GM06990 (cell line): ENCODE measurements around the gene PCCA.

Experiments used
- DNase-seq: peaks from one replicate; pipeline ENCODE4 v3.0.0-alpha.2; 2011; ENCODE audit not compliant: insufficient read length; ENCODE audit errors: extremely low read depth
- H3K27me3 ChIP-seq: replicated peaks from 2 replicates; pipeline ENCODE4 v1.6.0; 2011; ENCODE audit warnings: low read length; ENCODE audit not compliant: control insufficient read depth, insufficient read depth
- H3K36me3 ChIP-seq: 2 replicates; pipeline ENCODE4 v1.5.1; 2011; ENCODE audit warnings: low read length; ENCODE audit not compliant: control insufficient read depth, insufficient read depth
- H3K4me3 ChIP-seq: replicated peaks from 2 replicates; pipeline ENCODE4 v1.5.1; 2011; ENCODE audit warnings: low read depth, mild to moderate bottlenecking, control low read depth, low read length
- CTCF ChIP-seq: IDR thresholded peaks from 2 replicates; pipeline ENCODE4 v1.5.1; 2011; ENCODE audit warnings: low read length, control low read depth, mild to moderate bottlenecking, inconsistent platforms; ENCODE audit not compliant: insufficient read depth, poor library complexity, severe bottlenecking

PCCA gene

DNA sequence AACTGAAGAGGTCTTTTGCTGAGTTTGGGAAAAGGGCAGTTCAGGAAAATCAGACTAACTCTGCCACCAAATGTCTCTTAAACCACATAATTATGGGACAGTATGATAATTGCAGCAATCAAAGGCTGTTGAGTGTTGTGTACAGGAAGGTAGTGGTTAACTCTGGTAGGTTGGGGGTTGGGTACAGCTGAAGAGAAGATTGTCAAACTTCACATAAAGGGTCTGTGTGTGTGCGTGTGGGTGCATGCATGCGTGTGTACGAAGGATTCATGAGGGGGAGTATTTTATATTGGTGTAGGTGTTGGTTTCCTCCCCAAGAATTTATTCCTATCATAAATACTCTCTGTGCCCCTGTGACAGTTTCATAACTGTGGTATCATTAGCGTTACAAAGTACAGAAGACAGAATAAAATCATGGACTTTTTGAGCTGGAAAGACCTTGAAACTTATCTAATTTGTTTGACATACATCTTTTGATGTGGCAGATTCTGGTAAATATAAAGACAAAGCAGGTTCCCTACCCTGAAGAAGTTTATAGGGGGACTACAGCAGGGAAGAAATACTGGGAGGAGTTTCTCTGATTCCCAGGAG is 94.1 kb downstream of the PCCA start:
- TF ChIP-seq CTCF, result no peak
- no peak for DNase-seq

GRCh38 chr13:100184095-100184494 is 95.2 kb downstream of the PCCA start:
- Histone ChIP-seq H3K27me3 (no peaks in the 10 kb centered on the region), H3K36me3 (no peaks in the 10 kb centered on the region), H3K4me3 (no peak overlapping the region)
- DNase-seq, result no peak
- no peak for TF ChIP-seq CTCF

More for the DNA sequence above, 94.1 kb downstream of the PCCA start:
- no peak overlapping the region for H3K4me3 ChIP-seq
- no peaks in the 10 kb centered on the region for H3K36me3 ChIP-seq
- H3K27me3 ChIP-seq, result no peaks in the 10 kb centered on the region

- no peak for TF ChIP-seq CTCF
- DNase-seq, result no peak
- Histone ChIP-seq H3K27me3 (no peaks in the 10 kb centered on the region), H3K4me3 (no peak overlapping the region), H3K36me3 (no peaks in the 10 kb centered on the region)
Measured at GRCh38 chr13:100195568-100195967, 106.7 kb downstream of the PCCA start.

GRCh38 chr13:100196375-100196774 is 107.5 kb downstream of the PCCA start:
- no peak overlapping the region for H3K4me3 ChIP-seq
- no peaks in the 10 kb centered on the region for H3K27me3 ChIP-seq
- no peaks in the 10 kb centered on the region for H3K36me3 ChIP-seq
- no peak for TF ChIP-seq CTCF
- no peak for DNase-seq

GRCh38 chr13:100197116-100197515 is 108.2 kb downstream of the PCCA start:
- no peak for DNase-seq
- H3K27me3 ChIP-seq, result no peaks in the 10 kb centered on the region
- no peak for TF ChIP-seq CTCF
- H3K36me3 ChIP-seq, result no peaks in the 10 kb centered on the region
- H3K4me3 ChIP-seq, result no peak overlapping the region
